HepG2 (cell line): ENCODE data around the gene KCNAB2. TPM values are rescaled to one million over a fixed set of nuclear protein-coding genes. Genes with fewer than 3 reads are reported as not detected.

Experiments
- HMGXB3 ChIP-seq: sonication (generic); formaldehyde crosslinking; IDR thresholded peaks from 2 replicates; pipeline ENCODE4 v1.4.0; 2020; ENCODE audit warnings: missing genetic modification reagents, borderline replicate concordance
- MBD4 ChIP-seq: IDR thresholded peaks from 2 replicates; pipeline ENCODE4 v1.6.1; 2012; ENCODE audit warnings: low read length, inconsistent platforms, borderline replicate concordance
- NR2F6 ChIP-seq, 2 experiments: IDR thresholded peaks; 2 replicates each; pipeline ENCODE4 v1.6.1; 2016; ENCODE audit warnings: antibody characterized with exemption in 1 of 2, mild to moderate bottlenecking in 1 of 2
- RARA ChIP-seq: IDR thresholded peaks from 2 replicates; pipeline ENCODE4 v1.6.1; 2016; ENCODE audit warnings: missing genetic modification reagents, missing compliant biosample characterization
- SIN3B ChIP-seq: fragments of 150-350 bp; IDR thresholded peaks from 2 replicates; pipeline ENCODE4 v1.6.1; 2014; ENCODE audit warnings: low read length
- SRSF9 ChIP-seq: fragments of 200-400 bp; formaldehyde crosslinking; IDR thresholded peaks from 2 replicates; pipeline ENCODE4 v1.6.1; 2018; ENCODE audit warnings: borderline replicate concordance, mild to moderate bottlenecking, low read depth, low read length; ENCODE audit not compliant: insufficient read depth, poor library complexity, severe bottlenecking
- STAG1 ChIP-seq: sonication (generic); formaldehyde crosslinking; IDR thresholded peaks from 2 replicates; pipeline ENCODE4 v1.4.0; 2020; ENCODE audit warnings: missing genetic modification reagents
- ZNF367 ChIP-seq: sonication (generic); formaldehyde crosslinking; IDR thresholded peaks from 2 replicates; pipeline ENCODE4 v1.4.0; 2020; ENCODE audit warnings: missing genetic modification reagents, borderline replicate concordance
- ZNF572 ChIP-seq: sonication (generic); formaldehyde crosslinking; IDR thresholded peaks from 2 replicates; pipeline ENCODE4 v1.5.1; 2020; ENCODE audit warnings: mild to moderate bottlenecking, missing genetic modification reagents
- ZNF615 ChIP-seq: sonication (generic); formaldehyde crosslinking; IDR thresholded peaks from 2 replicates; pipeline ENCODE4 v1.5.0; 2020; ENCODE audit warnings: mild to moderate bottlenecking, missing genetic modification reagents, borderline replicate concordance
- ZNF740 ChIP-seq: sonication (generic); formaldehyde crosslinking; IDR thresholded peaks from 2 replicates; pipeline ENCODE4 v1.4.0; 2020; ENCODE audit warnings: missing genetic modification reagents
- ZNF747 ChIP-seq: sonication (generic); formaldehyde crosslinking; IDR thresholded peaks from 2 replicates; pipeline ENCODE4 v1.8.1; 2023; ENCODE audit warnings: missing genetic modification reagents, mild to moderate bottlenecking, borderline replicate concordance
- polyA plus RNA-seq, 8 experiments: library from polyadenylated mRNA; depleted of rRNA in 3 of 8; stranded (reverse) in 7 of 8; unstranded in 1 of 8; fragments of >200 nt; fragmentation: Illumina TruSeq in 4 of 8; extraction: Trizol in 4 of 8; gene quantifications; 2 replicates each; pipeline versions ENCODE4 v1.2.1 to v1.2.3, GENCODE V29; 2011 to 2016; ENCODE audit warnings: low read depth in 4 of 8, missing spikeins in 1 of 8, mixed read lengths in 1 of 8; ENCODE audit not compliant: insufficient read depth in 1 of 8
- total RNA-seq, 5 experiments: library from RNA; depleted of rRNA; stranded (reverse); fragments of >200 nt; fragmentation: Illumina TruSeq; extraction: Trizol; gene quantifications; 2 replicates each; pipeline ENCODE4 v1.2.3, GENCODE V29; 2016; ENCODE audit warnings: low read depth in 1 of 5
- TF ChIP-seq, protein P1 (sequence below): sonication (generic); formaldehyde crosslinking; IDR thresholded peaks from 2 replicates; pipeline ENCODE4 v1.8.1; 2023; ENCODE audit warnings: missing genetic modification reagents, inconsistent platforms, borderline replicate concordance
- TF ChIP-seq, protein P2 (sequence below): sonication (generic); formaldehyde crosslinking; IDR thresholded peaks from one replicate; pipeline ENCODE4 v1.5.1; 2020; ENCODE audit warnings: mild to moderate bottlenecking, missing genetic modification reagents; ENCODE audit errors: not compliant biosample characterization

The KCNAB2 gene
- total and polyA plus RNA-seq, 2 of the 13 experiments (the other 11 are each of a cell fraction or from before 2014, with no cell fraction given) = 6.2 to 8.8 TPM

GRCh38 chr1:6052543-6053205, 7.0 kb downstream of the KCNAB2 start (continued):
- TF ChIP-seq, protein P1, sequence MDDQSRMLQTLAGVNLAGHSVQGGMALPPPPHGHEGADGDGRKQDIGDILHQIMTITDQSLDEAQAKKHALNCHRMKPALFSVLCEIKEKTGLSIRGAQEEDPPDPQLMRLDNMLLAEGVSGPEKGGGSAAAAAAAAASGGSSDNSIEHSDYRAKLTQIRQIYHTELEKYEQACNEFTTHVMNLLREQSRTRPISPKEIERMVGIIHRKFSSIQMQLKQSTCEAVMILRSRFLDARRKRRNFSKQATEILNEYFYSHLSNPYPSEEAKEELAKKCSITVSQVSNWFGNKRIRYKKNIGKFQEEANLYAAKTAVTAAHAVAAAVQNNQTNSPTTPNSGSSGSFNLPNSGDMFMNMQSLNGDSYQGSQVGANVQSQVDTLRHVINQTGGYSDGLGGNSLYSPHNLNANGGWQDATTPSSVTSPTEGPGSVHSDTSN (CRISPR knock-in tag) = 0 out of 2 replicates have a peak, but pooled peaks have one; percentile 38
- TF ChIP-seq SRSF9 (no peak), STAG1 (peak; percentile 64), ZNF367 (CRISPR knock-in tag) (no peak), ZNF747 (no peak), MBD4 (no peak), ZNF572 (CRISPR knock-in tag) (no peak), NR2F6 (IDR thresholded peaks at IDR 0.05) (no peak), NR2F6 (CRISPR knock-in tag; IDR thresholded peaks at IDR 0.05) (0 out of 2 replicates have a peak, but pooled peaks have one; percentile 19), ZNF615 (CRISPR knock-in tag) (no peak), ZNF740 (CRISPR knock-in tag) (no peak), RARA (CRISPR knock-in tag) (peak; percentile 48; the same call in 1 of the 2 replicates), SIN3B (no peak), HMGXB3 (0 out of 2 replicates have a peak, but pooled peaks have one; percentile 28)
- TF ChIP-seq, protein P2, sequence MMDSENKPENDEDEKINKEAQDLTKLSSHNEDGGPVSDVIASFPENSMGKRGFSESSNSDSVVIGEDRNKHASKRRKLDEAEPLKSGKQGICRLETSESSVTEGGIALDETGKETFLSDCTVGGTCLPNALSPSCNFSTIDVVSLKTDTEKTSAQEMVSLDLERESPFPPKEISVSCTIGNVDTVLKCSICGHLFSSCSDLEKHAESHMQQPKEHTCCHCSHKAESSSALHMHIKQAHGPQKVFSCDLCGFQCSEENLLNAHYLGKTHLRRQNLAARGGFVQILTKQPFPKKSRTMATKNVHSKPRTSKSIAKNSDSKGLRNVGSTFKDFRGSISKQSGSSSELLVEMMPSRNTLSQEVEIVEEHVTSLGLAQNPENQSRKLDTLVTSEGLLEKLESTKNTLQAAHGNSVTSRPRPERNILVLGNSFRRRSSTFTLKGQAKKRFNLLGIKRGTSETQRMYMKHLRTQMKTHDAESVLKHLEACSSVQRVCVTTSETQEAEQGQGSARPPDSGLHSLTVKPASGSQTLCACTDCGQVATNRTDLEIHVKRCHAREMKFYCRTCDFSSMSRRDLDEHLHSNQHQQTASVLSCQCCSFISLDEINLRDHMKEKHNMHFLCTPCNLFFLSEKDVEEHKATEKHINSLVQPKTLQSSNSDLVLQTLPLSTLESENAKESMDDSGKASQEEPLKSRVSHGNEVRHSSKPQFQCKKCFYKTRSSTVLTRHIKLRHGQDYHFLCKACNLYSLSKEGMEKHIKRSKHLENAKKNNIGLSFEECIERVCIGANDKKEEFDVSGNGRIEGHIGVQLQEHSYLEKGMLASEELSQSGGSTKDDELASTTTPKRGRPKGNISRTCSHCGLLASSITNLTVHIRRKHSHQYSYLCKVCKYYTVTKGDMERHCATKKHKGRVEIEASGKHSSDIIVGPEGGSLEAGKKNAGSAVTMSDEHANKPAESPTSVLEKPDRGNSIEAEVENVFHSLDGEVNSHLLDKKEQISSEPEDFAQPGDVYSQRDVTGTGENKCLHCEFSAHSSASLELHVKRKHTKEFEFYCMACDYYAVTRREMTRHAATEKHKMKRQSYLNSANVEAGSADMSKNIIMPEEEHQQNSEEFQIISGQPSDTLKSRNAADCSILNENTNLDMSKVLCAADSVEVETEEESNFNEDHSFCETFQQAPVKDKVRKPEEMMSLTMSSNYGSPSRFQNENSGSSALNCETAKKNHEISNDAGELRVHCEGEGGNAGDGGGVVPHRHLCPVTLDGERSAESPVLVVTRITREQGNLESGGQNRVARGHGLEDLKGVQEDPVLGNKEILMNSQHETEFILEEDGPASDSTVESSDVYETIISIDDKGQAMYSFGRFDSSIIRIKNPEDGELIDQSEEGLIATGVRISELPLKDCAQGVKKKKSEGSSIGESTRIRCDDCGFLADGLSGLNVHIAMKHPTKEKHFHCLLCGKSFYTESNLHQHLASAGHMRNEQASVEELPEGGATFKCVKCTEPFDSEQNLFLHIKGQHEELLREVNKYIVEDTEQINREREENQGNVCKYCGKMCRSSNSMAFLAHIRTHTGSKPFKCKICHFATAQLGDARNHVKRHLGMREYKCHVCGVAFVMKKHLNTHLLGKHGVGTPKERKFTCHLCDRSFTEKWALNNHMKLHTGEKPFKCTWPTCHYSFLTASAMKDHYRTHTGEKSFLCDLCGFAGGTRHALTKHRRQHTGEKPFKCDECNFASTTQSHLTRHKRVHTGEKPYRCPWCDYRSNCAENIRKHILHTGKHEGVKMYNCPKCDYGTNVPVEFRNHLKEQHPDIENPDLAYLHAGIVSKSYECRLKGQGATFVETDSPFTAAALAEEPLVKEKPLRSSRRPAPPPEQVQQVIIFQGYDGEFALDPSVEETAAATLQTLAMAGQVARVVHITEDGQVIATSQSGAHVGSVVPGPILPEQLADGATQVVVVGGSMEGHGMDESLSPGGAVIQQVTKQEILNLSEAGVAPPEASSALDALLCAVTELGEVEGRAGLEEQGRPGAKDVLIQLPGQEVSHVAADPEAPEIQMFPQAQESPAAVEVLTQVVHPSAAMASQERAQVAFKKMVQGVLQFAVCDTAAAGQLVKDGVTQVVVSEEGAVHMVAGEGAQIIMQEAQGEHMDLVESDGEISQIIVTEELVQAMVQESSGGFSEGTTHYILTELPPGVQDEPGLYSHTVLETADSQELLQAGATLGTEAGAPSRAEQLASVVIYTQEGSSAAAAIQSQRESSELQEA = no peak
